ENCODE data around the gene CELA2A.
"Not testable (repeated sequence)": the region's sequence is repeated elsewhere in the genome, so short reads cannot be mapped to it uniquely, and the experiment has no call there.

Gene CELA2A

DNA sequence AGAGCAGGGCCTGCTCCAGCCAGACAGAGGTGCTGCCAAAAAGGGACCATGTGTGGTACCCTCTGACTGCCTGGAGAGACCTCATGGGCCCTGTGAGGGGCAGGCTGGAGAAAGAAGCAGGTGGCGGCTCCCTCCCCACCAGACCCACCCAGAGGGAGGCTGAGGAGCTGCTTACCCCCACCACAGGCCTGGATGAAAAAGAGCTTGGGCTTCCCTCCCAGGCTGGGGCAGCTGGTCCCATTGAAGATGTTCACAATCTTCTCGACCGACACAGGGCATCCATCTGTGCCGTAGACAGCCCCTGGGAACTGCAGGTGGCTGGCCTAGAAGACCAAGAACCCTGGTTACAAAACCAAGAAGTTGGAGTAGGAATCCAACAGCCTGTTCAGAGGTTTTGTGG lies 47.9 kb downstream of the CELA2A start:
- DNase-seq: no peak

DNA sequence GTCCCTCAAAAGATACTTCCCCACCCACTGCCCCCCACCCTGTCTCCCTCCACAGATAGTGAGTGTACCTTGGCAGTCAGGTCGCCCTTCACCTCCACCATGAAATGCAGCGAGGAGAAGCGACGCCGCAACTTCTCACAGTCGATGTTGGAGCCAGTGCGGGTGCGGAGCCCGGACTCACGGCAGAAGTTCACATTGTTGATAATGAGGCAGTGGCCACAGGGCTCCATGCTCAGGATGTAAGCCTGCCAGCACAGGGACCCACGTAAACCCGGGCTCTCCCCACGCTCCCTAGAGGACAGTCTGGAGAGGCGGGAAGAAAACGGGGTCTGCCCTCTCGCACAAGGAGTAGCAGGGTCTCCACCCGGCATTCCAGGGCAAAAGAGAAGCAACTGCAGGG lies 50.3 kb downstream of the CELA2A start:
- DNase-seq: no peak

DNA sequence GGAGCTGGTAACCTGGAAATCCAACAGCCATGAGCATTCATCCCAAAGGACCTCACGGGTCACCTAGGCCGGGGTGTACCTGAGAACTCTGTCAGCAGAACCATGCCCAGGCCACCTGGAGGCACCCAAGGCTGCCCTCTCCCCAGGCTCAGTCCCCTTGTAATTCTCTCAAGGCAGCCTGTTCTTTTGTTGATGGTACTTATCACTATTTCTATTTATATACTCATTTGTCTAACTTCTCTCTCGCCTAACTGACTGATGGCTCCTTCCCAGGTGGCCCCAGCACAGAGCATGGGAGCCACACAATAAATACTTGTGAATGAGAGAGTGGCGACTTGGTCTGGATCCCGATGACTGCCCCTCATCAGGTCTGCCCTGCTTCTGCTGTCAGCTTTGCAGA lies 50.7 kb downstream of the CELA2A start:
- no peak for DNase-seq

DNA sequence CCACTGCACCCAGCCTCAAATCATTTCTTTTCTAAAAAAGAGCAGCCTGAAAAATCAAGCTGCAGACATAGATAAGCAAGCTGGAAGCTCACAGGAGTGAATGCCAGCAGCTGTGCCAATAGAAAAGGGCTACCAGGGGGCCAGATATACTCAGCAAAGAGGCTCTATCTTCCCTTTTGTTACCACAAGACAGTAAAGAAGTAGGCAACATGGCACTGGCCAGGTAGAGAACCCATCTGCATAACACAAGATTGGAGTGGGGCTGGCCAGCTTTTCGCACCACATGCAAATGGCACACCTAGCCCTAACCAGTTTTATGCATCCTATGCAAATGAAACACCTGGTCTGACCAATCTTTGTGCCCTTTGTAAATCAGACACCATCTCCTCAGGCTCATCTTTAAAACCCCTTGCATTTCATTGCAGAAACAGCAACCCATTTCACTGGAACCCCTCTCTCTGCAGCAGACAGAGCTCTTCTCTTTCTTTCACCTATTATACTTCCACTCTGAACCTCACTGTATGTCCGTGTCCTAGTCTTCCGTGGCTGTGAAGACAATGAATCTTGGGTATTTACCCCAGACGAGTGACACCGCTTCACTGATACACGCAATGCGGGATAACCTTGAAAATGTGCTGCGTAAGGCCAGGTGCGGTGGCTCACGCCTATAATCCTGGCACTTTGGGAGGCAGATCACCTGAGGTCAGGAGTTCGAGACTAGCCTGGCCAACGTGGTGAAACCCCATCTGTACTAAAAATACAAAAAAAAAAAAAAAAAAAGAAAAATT lies 52.4 kb downstream of the CELA2A start:
- no peak for DNase-seq

DNA sequence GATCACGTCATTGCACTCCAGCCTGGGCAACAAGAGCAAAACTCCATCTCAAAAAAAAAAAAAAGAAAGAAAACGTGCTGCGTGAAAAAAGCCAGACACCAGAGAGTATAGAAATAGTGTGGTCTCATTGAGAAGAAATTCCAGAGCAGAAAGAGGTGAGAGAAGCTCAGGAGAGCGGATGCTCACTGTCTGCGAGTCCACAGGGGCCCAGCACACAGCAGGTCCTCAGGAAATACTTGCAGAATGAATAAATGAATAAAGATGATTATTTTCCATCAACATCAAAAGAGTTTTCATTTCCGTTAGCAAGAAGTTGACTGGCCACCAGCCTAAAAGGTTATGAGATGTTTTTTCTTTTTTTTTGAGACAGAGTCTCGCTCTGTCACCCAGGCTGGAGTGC lies 53.1 kb downstream of the CELA2A start:
- no peak for DNase-seq

DNA sequence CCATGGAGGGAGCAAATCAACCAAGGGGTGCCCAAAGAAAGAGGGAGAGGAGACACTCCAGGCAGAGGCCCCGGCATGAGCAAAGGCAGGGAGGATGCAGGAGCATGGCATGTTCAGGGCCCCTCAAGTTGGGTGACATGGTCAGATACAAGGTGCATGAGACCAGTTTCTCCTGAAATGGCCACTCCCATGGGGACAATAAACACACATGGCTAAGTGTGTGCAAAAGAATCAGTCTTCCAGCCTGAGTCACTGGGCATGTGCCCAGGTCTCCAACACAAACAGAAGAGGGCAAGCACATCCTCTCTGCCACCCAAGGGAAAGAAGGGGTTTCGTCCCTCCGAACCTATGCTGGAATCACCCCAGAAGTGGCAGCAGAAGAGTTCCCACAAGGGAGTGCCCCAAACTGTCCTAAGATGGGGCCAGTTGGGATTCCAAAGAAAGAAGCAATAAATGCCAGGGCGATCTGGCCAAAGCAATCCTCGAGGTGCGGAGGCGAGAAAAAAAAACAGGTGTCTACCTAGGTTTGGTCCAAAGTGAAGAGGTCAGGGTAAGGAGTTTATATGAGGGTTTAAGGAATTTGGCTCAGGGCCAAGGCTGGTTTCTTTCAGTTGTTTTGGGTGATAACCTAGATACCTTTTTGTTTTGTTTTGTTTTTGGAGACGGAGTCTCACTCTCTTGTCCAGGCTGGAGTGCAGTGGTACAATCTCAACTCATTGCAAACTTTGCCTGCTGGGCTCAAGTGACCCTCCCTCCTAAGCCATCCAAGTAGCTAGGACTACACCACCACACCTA lies 54.3 kb downstream of the CELA2A start:
- DNase-seq: no peak

DNA sequence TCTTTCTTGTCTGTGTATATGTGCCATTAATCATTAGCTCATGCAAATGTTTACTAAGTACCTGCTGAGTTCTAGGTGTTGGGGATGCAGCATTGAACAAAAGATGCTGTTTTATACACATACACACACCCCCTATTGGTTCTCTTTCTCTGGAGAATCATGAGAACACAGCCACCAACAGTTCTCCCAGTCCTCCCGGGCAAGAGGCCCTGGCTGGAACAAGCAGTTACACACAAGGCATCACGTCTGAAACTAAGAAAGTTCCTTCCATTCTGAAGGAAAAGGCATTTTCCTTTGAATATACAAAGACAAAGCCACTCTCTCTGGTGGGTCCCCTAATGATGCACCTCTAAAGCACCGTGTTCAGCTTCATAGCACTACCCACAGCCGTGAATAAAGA lies 56.7 kb downstream of the CELA2A start:
- no peak for DNase-seq

DNA sequence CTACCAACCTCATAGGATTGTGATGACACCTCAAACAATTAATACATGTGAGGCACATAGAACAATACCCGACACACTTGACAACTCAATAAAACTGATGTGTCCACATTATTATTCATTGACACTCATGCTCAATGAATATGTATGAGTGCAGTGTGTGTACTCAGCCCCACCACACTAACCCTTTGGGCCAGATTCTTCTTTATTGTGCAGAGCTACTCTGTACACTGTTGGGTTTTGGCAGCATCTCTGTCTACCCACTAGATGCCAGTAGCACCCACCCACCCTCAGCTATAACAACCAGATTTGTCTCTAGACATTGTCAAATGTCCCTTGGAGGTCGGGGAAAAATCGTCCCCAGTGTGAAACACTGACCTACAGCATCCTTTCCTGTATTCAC lies 57.4 kb downstream of the CELA2A start:
- no peak for DNase-seq

DNA sequence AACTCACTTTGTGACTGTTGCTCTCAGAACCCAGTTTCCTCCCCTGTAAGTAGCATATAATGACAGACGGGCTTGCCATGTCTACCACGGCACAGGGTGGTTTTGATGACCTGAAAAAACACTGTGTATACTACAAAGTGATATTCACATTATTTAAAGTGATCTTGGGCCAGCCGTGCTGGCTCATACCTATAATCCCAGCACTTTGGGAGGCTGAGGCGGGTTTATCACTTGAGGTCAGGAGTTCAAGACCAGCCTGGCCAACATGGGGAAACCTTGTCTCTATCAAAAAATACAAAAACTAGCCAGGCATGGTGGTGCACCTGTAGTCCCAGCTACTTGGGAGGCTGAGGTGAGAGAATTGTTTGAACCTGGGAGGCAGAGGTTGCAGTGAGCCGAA lies 58.0 kb downstream of the CELA2A start:
- not testable (repeated sequence) for DNase-seq

DNA sequence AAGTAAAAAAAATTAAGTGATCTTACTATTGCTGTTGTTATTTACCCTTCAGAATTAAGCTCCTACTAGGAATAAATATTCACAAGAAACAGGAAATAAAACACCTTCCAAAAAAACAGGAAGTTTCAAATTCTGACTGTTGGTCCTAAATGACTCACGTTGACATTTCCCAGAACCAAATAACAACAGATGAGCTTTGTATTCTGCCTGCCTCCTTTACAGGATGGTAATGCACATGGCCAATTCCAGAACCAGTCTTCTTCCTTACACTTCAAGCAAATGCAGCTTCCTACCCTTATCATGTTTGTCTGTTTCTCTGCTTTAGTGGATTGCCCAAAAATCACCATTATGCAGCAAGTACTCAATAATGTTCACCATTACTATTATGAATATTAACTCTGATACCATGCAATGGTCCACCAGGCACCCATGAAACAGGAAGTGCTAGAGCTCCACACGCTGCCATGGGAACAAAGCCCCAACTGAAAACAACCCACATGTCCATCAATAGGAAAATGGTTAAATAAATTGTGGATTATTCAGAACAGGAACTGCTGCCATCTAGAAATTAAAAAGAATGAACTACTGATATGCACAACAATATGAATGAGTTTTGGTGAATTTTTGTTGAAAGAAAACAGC lies 58.6 kb downstream of the CELA2A start:
- DNase-seq: peak; percentile 52

DNA sequence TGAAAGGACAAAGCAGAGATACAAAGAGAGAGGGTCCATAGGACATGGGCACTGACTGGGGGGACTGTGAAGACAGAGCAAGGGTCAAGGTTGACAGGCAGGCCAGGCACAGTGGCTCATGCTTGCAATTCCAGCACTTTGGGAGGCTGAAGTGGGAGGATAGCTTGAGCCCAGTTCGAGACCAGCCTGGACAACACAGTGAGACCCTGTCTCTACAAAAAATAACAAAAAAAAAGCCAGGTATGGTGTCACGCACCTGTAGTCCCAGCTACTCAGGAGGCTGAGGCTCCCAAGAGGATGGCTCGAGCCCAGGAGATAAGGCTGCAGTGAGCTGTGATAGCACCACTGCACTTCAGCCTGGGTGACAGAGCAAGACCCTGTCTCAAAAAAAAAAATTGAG lies 63.1 kb downstream of the CELA2A start:
- no peak for DNase-seq

DNA sequence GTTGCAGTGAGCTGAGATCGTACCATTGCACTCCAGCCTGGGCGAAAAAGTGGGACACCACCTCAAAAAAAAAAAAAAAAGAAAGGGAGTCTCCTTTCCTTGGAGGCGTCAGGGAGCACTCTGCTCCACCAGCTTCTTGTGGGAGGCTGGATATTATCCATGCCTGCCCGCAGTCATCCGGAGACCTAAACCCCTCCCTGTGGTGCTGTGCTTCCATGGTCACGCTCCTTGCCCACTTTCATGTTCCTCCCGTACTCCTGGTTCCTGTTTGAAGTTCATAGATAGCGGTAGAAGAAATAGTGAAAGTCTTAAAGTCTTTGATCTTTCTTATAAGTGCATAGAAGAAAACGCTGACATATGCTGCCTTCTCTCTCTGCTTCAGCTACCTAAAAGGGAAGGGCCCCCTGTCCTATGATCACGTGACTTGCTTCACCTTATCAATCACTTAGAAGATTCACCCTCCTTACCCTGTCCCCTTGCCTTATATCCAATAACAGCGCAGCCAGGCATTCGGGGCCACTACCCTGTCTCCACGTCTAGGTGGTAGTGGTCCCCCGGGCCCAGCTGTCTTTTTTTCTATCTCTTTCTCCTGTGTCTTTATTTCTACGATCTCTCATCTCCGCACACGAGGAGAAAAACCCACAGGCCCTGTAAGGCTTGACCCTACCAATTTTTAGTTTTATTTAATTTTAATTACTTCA lies 64.8 kb downstream of the CELA2A start:
- DNase-seq: peak; percentile 10
